Tibial nerve (tissue), 4 donors: Measurements from ENCODE around the gene MND1. TPM values are rescaled to one million over a fixed set of nuclear protein-coding genes. Genes with fewer than 3 reads are reported as not detected.

Experiments
- DNase-seq, 2 donors: peaks; one replicate each; pipeline ENCODE4 v3.0.0-alpha.2; 2019; ENCODE audit warnings: low spot score in 2 of 2
- H3K27ac ChIP-seq, 4 donors: fragments of 200-600 bp; sonication (generic) in 3 of 4; one replicate each; pipeline ENCODE4 v1.5.1; 2017 to 2019; ENCODE audit warnings: mild to moderate bottlenecking in 1 of 4
- H3K27me3 ChIP-seq, 2 donors: fragments of 200-600 bp; sonication (generic) in 1 of 2; one replicate each; pipeline versions ENCODE4 v1.5.1 to v1.6.0; 2017 to 2019
- H3K36me3 ChIP-seq, 3 donors: fragments of 200-600 bp; sonication (generic); one replicate each; pipeline ENCODE4 v1.5.1; 2018 to 2019
- H3K4me1 ChIP-seq, 4 donors: fragments of 200-600 bp; sonication (generic) in 3 of 4; one replicate each; pipeline ENCODE4 v1.5.1; 2017 to 2019
- H3K4me3 ChIP-seq, 4 donors: fragments of 200-600 bp; sonication (generic) in 3 of 4; one replicate each; pipeline ENCODE4 v1.5.1; 2017 to 2019; ENCODE audit warnings: mild to moderate bottlenecking in 1 of 4, moderate library complexity in 1 of 4
- H3K9me3 ChIP-seq, 4 donors: fragments of 200-600 bp; sonication (generic) in 3 of 4; one replicate each; pipeline ENCODE4 v1.5.1; 2017 to 2019
- EP300 ChIP-seq, 2 donors: sonication (generic); formaldehyde crosslinking; IDR thresholded peaks; one replicate each; pipeline ENCODE4 v1.6.1; 2017; ENCODE audit warnings: antibody characterized with exemption in 2 of 2, mild to moderate bottlenecking in 1 of 2
- POLR2A ChIP-seq, 2 donors: fragments of 450-650 bp; IDR thresholded peaks; one replicate each; pipeline ENCODE4 v1.6.1; 2017; ENCODE audit warnings: antibody characterized with exemption in 2 of 2, mild to moderate bottlenecking in 2 of 2, moderate library complexity in 2 of 2
- WGBS, 2 donors: methylation state at CpG; one replicate each; pipeline ENCODE4 v1.1.5; 2018; 5-methylcytosine and 5-hydroxymethylcytosine counted together
- total RNA-seq, 4 donors: library from RNA; depleted of rRNA; stranded (reverse); fragments of >200 nt; gene quantifications; one replicate each; pipeline ENCODE4 v1.1.0, GENCODE V29; 2016
- TF ChIP-seq, protein P1 (sequence below), 5 experiments: fragments of 200-600 bp in 3 of 5; fragments of 450-650 bp in 2 of 5; sonication (generic) in 3 of 5; IDR thresholded peaks; one replicate each; pipeline ENCODE4 v1.5.1; 2016 to 2019; ENCODE audit warnings: antibody characterized with exemption in 5 of 5, mild to moderate bottlenecking in 3 of 5, moderate library complexity in 2 of 5

MND1 gene, protein sequence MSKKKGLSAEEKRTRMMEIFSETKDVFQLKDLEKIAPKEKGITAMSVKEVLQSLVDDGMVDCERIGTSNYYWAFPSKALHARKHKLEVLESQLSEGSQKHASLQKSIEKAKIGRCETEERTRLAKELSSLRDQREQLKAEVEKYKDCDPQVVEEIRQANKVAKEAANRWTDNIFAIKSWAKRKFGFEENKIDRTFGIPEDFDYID
- 1 to 10 TPM in 1 of 4 donors, under 1 TPM in 1, not detected in 2; 0.66 to 2.1 TPM for total RNA-seq

- TF ChIP-seq EP300 (IDR thresholded peaks at IDR 0.05) (peak in 1 of 2 donors; percentile 55), POLR2A (IDR thresholded peaks at IDR 0.05) (no peak)
- TF ChIP-seq, protein P1, sequence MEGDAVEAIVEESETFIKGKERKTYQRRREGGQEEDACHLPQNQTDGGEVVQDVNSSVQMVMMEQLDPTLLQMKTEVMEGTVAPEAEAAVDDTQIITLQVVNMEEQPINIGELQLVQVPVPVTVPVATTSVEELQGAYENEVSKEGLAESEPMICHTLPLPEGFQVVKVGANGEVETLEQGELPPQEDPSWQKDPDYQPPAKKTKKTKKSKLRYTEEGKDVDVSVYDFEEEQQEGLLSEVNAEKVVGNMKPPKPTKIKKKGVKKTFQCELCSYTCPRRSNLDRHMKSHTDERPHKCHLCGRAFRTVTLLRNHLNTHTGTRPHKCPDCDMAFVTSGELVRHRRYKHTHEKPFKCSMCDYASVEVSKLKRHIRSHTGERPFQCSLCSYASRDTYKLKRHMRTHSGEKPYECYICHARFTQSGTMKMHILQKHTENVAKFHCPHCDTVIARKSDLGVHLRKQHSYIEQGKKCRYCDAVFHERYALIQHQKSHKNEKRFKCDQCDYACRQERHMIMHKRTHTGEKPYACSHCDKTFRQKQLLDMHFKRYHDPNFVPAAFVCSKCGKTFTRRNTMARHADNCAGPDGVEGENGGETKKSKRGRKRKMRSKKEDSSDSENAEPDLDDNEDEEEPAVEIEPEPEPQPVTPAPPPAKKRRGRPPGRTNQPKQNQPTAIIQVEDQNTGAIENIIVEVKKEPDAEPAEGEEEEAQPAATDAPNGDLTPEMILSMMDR (IDR thresholded peaks at IDR 0.05), result peak; percentile 83 to 98 (median 97)
- peak; percentile 66 to 75 for DNase-seq
Observed at GRCh38 chr4:153344131-153345011, at the start of gene MND1. Gene MND1, plus strand, starts transcription at chr4:153344688. Its CDS starts 50 bp downstream, at chr4:153344738.

DNA sequence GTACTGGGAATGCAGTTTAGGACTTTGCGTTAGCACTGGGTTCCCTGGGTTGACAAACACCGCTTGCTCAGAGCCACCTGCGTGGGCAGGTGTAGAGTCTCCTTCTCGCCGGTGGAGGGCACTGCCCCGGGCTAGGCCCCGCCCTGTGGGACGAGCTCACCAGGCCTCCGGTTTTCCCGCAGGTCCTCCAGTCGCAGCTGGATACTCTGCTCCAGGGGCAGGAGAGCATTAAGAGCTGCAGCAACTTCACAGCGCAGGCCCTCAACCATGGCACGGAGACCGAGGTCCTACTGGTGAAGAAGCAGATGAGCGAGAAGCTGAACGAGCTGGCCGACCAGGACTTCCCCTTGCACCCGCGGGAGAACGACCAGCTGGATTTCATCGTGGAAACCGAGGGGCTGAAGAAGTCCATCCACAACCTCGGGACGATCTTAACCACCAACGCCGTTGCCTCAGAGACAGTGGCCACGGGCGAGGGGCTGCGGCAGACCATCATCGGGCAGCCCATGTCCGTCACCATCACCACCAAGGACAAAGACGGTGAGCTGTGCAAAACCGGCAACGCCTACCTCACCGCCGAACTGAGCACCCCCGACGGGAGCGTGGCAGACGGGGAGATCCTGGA is 49.2 kb upstream of the MND1 start:
- Histone ChIP-seq H3K36me3 (peaks cover 0 to 48% (median 0%) of the 10 kb centered on the region in 3 donors), H3K9me3 (peaks cover 0 to 7% (median 2%) of the 10 kb centered on the region in 4 donors), H3K4me1 (peaks cover 0 to 19% (median 4%) of the 10 kb centered on the region in 4 donors), H3K27ac (no peak overlapping the region), H3K27me3 (no peaks in the 10 kb centered on the region), H3K4me3 (no peak overlapping the region)
- TF ChIP-seq, protein P1 (IDR thresholded peaks at IDR 0.05), result no peak
- TF ChIP-seq EP300 (IDR thresholded peaks at IDR 0.05), result no peak
- no peak for TF ChIP-seq POLR2A (IDR thresholded peaks at IDR 0.05)
- WGBS, 2 donors, result 94 to 95% methylated on average over 39 to 40 of the region's 40 CpGs
- DNase-seq, result no peak

More at GRCh38 chr4:153344131-153345011, at the start of gene MND1:
- Histone ChIP-seq H3K9me3 (no peaks in the 10 kb centered on the region), H3K27me3 (no peaks in the 10 kb centered on the region), H3K27ac (peak within 1 kb of the TSS in 2 of 4 donors; percentile 13 to 39), H3K4me3 (peak within 1 kb of the TSS; percentile 39 to 82 (median 66)), H3K36me3 (peaks cover 0 to 4% (median 0%) of the 10 kb centered on the region in 3 donors), H3K4me1 (peaks cover 0 to 12% (median 0%) of the 10 kb centered on the region in 4 donors)
- 0 to 1% methylated on average over 59 to 86 of the region's 86 CpGs for WGBS, 2 donors

DNA sequence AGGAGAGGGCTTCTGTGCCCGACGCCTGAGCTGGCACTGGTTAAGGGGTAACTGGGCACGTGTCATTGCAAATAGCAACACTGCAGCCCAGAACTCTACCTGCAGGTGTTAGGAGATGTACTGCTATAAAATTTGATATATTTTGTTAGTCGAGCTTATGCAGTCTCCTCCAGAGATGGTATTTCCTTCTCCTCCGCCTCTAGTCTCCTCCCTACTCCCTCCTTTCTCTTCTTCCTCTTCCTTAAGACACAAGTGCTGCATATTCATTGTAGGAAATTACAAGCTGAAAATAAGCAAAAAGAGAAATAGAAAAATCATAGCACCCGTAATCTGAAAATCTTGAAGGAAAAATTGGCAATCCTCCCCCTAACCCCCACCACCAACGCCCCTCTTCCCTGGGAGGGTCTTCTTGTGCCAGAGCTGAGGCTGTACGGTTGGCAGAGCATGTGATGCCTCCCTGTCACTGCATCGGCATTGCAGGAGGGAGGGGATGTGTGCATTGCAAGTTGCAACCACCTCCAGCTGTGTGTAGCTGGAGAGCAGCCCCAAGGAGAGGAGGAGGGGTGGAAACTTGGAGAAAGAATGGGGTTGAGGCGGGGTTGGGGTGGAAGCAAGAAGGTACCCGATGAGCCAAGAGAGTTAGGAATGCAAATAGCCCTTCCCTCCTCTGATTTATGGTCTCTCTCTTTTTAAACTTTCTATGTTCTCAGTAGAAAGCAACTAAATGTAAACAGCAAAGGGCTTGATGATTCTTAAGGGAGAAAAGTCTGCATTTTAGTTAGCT is 48.3 kb upstream of the MND1 start:
- H3K4me1 ChIP-seq, result peaks cover 0 to 19% (median 4%) of the 10 kb centered on the region in 4 donors
- peaks cover 0 to 8% (median 2%) of the 10 kb centered on the region in 4 donors for H3K9me3 ChIP-seq
- no peak overlapping the region for H3K4me3 ChIP-seq
- H3K27me3 ChIP-seq, result no peaks in the 10 kb centered on the region
- no peak for DNase-seq
- peaks cover 0 to 51% (median 0%) of the 10 kb centered on the region in 3 donors for H3K36me3 ChIP-seq
- no peak for TF ChIP-seq POLR2A (IDR thresholded peaks at IDR 0.05)
- no peak for TF ChIP-seq EP300 (IDR thresholded peaks at IDR 0.05)
- TF ChIP-seq, protein P1 (IDR thresholded peaks at IDR 0.05), result no peak
- WGBS, 2 donors, result 58% methylated on average over 11 of the region's 11 CpGs
- H3K27ac ChIP-seq, result no peak overlapping the region

DNA sequence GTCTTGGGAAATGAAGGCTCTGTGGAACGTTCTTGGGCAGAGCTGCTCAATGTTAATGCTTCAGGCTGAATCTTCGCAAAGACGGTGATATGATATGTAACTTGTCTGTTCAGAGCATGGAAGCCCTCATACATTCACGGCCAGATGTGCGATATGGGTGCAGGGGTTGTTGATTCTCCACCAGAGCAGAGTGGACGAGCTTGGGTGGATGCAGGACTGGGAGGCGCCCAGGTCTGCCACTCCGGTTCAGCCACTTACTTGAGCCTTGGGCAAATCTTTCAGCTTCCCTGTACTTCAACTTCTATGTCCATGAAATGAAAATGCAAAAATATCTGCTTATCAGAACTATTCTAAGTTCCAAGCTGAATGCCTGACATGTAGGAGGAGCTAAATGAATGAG is 47.4 kb upstream of the MND1 start:
- TF ChIP-seq EP300 (IDR thresholded peaks at IDR 0.05) (no peak), POLR2A (IDR thresholded peaks at IDR 0.05) (no peak)
- TF ChIP-seq, protein P1 (IDR thresholded peaks at IDR 0.05), result no peak
- peaks cover 0 to 8% (median 2%) of the 10 kb centered on the region in 4 donors for H3K9me3 ChIP-seq
- peaks cover 0 to 53% (median 0%) of the 10 kb centered on the region in 3 donors for H3K36me3 ChIP-seq
- peak overlapping the region in 1 of 4 donors; percentile 8 for H3K27ac ChIP-seq
- H3K4me1 ChIP-seq, result peaks cover 0 to 19% (median 4%) of the 10 kb centered on the region in 4 donors
- no peaks in the 10 kb centered on the region for H3K27me3 ChIP-seq
- H3K4me3 ChIP-seq, result no peak overlapping the region
- WGBS, 2 donors, result 79 to 87% methylated on average over 8 of the region's 8 CpGs
- DNase-seq, result no peak
